Mucosa of rectum (tissue), 2 donors: Measurements from ENCODE around the gene TNNT2.

ENCODE experiments used
- H3K27ac ChIP-seq, 2 donors: one replicate each; pipeline ENCODE4 v1.7.0; 2013; ENCODE audit warnings: inconsistent platforms in 2 of 2, low read depth in 2 of 2, low read length in 2 of 2
- H3K27me3 ChIP-seq, 2 donors: one replicate each; pipeline ENCODE4 v1.7.0; 2013; ENCODE audit warnings: low read length in 2 of 2; ENCODE audit not compliant: control insufficient read depth in 2 of 2, insufficient read depth in 2 of 2
- H3K36me3 ChIP-seq, 2 donors: one replicate each; pipeline ENCODE4 v1.7.0; 2013; ENCODE audit warnings: low read length in 2 of 2; ENCODE audit not compliant: control insufficient read depth in 2 of 2, insufficient read depth in 2 of 2
- H3K4me1 ChIP-seq, 2 donors: one replicate each; pipeline ENCODE4 v1.7.0; 2013; ENCODE audit warnings: low read length in 2 of 2, mild to moderate bottlenecking in 1 of 2; ENCODE audit not compliant: control insufficient read depth in 2 of 2, insufficient read depth in 2 of 2
- H3K4me3 ChIP-seq, 2 donors: one replicate each; pipeline ENCODE4 v1.7.0; 2013; ENCODE audit warnings: low read length in 2 of 2
- H3K9ac ChIP-seq, 2 donors: one replicate each; pipeline ENCODE4 v1.7.0; 2013; ENCODE audit warnings: low read length in 2 of 2, low read depth in 1 of 2, mild to moderate bottlenecking in 1 of 2
- H3K9me3 ChIP-seq, 2 donors: one replicate each; pipeline ENCODE4 v1.7.0; 2013; ENCODE audit warnings: low read length in 2 of 2; ENCODE audit not compliant: control insufficient read depth in 2 of 2
- donor health status: healthy.
- donor health status: Normal muscosa, but diverticular disease.

Gene TNNT2

DNA sequence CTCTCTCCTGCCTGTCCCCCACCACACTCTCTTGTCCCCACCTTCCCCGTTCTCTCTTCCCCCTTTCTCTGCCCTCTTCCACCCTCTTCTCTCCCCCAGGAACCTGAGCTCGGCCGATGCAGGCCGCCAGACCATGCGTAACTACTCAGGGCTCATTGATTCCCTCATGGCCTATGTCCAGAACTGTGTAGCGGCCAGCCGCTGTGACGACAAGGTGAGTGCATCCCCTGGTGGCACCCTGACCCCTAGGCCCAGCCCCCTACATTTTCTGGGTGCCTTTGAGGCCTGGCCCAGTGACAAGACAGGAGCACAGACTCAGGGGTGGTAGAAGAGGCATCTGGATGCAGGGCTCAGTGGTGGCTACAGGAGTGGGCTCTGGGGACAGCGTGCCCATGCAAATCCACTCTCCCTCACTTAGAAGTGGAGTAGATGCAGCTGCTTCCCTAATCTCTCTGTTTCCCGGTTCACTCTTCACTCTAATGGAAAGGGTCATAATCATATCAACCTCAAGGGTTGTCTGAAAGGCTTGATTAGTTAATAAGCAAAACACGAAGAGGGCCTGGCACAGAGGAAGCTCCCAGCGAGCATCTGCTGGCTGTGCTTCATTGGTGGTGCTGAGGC, 57.2 kb downstream of the TNNT2 start:
- no peak overlapping the region for H3K4me3 ChIP-seq
- no peaks in the 10 kb centered on the region for H3K9me3 ChIP-seq
- no peaks in the 10 kb centered on the region for H3K4me1 ChIP-seq
- H3K9ac ChIP-seq, result no peak overlapping the region
- H3K27ac ChIP-seq, result no peak overlapping the region
- no peaks in the 10 kb centered on the region for H3K36me3 ChIP-seq
- no peaks in the 10 kb centered on the region for H3K27me3 ChIP-seq

DNA sequence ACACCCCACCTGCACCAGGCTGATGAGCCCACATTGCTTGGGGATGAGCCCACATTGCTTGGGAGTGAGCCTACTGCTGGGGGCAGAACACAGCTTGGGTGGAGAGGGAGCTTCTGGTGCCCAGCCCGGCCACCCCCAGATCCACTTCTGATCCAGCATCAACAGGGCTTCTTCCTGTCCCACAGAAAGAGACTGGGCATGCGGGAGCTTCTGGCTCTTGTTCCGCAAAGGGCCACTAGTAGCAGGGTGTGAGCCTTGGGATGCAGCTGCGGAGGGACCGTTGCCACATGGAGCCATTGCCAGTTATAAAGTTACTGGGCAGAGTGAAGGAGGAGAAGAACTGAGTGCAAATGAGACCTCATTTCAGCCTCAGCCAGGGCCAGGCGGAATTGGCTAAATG, 57.8 kb downstream of the TNNT2 start:
- no peaks in the 10 kb centered on the region for H3K9me3 ChIP-seq
- no peaks in the 10 kb centered on the region for H3K27me3 ChIP-seq
- H3K27ac ChIP-seq, result no peak overlapping the region
- H3K9ac ChIP-seq, result no peak overlapping the region
- H3K36me3 ChIP-seq, result no peaks in the 10 kb centered on the region
- no peak overlapping the region for H3K4me3 ChIP-seq
- H3K4me1 ChIP-seq, result no peaks in the 10 kb centered on the region

DNA sequence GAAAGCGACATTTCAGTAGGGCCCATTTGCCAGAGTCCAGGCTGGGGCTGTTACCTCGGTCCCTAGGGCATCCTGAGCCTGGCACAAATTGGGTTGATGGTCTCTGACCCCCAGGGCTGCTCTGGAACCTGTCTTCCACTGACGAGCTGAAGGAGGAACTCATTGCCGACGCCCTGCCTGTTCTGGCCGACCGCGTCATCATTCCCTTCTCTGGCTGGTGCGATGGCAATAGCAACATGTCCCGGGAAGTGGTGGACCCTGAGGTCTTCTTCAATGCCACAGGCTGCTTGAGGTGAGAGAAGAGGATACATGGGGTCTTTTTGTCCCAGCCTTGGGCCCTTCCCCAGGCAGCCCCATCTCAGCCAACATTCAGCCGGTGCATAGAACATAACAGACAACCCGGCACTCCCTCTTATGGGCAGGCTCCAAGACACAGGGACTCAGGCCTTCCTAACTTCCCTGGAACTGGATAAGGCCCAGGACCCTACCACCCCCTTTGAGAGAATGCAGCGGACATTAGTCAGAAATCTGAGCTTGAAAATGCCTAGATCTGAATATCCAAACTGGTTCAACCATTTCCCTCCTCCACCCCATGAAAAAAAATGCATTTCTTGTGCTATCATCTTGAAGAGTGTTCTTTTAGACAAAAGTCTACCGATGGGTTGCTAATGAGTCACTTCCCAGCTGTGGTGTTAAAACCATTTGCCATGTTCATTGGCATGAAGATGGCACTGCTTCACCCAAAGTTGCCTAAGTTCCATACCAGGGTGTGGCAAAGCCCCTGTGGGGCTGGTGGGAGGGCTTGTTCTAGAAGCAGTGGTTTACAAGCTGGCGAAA, 58.8 kb downstream of the TNNT2 start:
- Histone ChIP-seq H3K4me1 (no peaks in the 10 kb centered on the region), H3K9me3 (no peaks in the 10 kb centered on the region), H3K4me3 (no peak overlapping the region), H3K36me3 (no peaks in the 10 kb centered on the region), H3K9ac (no peak overlapping the region), H3K27ac (no peak overlapping the region), H3K27me3 (no peaks in the 10 kb centered on the region)

- H3K9me3 ChIP-seq, result no peaks in the 10 kb centered on the region
- H3K27me3 ChIP-seq, result no peaks in the 10 kb centered on the region
Measured at GRCh38 chr1:201317551-201317950, 59.9 kb downstream of the TNNT2 start.

DNA sequence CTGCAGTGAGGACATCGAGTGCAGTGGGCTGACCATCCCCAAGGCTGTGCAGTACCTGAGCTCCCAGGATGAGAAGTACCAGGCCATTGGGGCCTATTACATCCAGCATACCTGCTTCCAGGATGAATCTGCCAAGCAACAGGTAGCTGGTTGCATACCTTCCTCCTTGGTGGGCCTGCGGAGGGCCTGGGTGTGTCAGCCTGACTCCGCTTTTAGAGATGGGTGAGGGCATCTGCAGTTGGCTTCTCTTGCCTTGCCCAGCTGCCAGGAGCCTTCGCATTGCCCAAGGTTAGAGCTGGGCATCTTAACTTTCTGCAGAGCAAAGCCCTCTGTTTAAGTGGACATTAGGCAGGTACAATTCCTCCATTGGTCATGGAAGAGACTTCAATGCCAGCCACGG, 60.9 kb downstream of the TNNT2 start:
- no peaks in the 10 kb centered on the region for H3K27me3 ChIP-seq
- H3K9me3 ChIP-seq, result no peaks in the 10 kb centered on the region
- no peak overlapping the region for H3K9ac ChIP-seq
- no peaks in the 10 kb centered on the region for H3K36me3 ChIP-seq
- H3K4me1 ChIP-seq, result no peaks in the 10 kb centered on the region
- no peak overlapping the region for H3K27ac ChIP-seq
- H3K4me3 ChIP-seq, result no peak overlapping the region

More at GRCh38 chr1:201317551-201317950, 59.9 kb downstream of the TNNT2 start:
- H3K4me1 ChIP-seq, result no peaks in the 10 kb centered on the region
- H3K4me3 ChIP-seq, result no peak overlapping the region
- H3K27ac ChIP-seq, result no peak overlapping the region
- H3K9ac ChIP-seq, result no peak overlapping the region
- H3K36me3 ChIP-seq, result no peaks in the 10 kb centered on the region

DNA sequence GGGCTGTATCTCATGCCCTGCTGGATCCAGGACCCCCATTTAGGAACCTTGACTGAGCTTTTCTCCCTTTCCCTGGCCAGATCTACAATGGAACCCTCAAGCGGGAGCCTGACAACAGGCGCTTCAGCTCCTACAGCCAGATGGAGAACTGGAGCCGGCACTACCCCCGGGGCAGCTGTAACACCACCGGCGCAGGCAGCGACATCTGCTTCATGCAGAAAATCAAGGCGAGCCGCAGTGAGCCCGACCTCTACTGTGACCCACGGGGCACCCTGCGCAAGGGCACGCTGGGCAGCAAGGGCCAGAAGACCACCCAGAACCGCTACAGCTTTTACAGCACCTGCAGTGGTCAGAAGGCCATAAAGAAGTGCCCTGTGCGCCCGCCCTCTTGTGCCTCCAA, 64.4 kb downstream of the TNNT2 start:
- Histone ChIP-seq H3K4me3 (no peak overlapping the region), H3K27ac (no peak overlapping the region), H3K4me1 (peaks cover 13 to 17% of the 10 kb centered on the region in 2 donors), H3K36me3 (no peaks in the 10 kb centered on the region), H3K9ac (no peak overlapping the region), H3K9me3 (no peaks in the 10 kb centered on the region), H3K27me3 (peaks cover 0 to 2% of the 10 kb centered on the region in 2 donors)

DNA sequence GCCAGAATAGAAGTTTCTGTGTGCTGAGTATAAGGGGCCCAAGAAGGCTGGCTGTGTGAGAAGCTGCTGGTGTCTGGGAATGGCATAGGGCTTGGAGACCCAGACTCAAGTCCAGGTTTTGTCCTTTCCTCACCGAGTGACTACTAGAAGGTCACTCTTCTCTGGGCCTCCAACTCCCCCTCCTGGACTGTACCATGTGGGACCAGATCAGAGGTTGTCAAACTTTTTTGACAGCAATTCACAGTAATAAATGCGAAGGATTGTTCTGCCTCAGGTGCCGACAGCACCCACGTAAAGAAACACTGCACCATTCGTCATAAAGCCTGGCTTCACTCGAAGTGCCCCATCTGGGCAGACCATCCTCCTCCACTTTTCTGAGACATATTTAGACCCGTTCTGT, 65.2 kb downstream of the TNNT2 start:
- H3K9me3 ChIP-seq, result no peaks in the 10 kb centered on the region
- H3K36me3 ChIP-seq, result no peaks in the 10 kb centered on the region
- H3K27me3 ChIP-seq, result peaks cover 0 to 2% of the 10 kb centered on the region in 2 donors
- H3K4me3 ChIP-seq, result no peak overlapping the region
- no peak overlapping the region for H3K27ac ChIP-seq
- peaks cover 21 to 24% of the 10 kb centered on the region in 2 donors for H3K4me1 ChIP-seq
- no peak overlapping the region for H3K9ac ChIP-seq

GRCh38 chr1:201311356-201312011, 66.0 kb downstream of the TNNT2 start:
- no peaks in the 10 kb centered on the region for H3K9me3 ChIP-seq
- H3K36me3 ChIP-seq, result no peaks in the 10 kb centered on the region
- no peak overlapping the region for H3K4me3 ChIP-seq
- no peak overlapping the region for H3K27ac ChIP-seq
- H3K27me3 ChIP-seq, result peaks cover 0 to 2% of the 10 kb centered on the region in 2 donors
- H3K4me1 ChIP-seq, result peaks cover 25 to 26% of the 10 kb centered on the region in 2 donors
- H3K9ac ChIP-seq, result no peak overlapping the region

- H3K36me3 ChIP-seq, result no peaks in the 10 kb centered on the region
- peaks cover 0 to 5% of the 10 kb centered on the region in 2 donors for H3K27me3 ChIP-seq
- H3K9me3 ChIP-seq, result no peaks in the 10 kb centered on the region
- H3K9ac ChIP-seq, result no peak overlapping the region
- H3K27ac ChIP-seq, result no peak overlapping the region
- no peak overlapping the region for H3K4me3 ChIP-seq
- H3K4me1 ChIP-seq, result peaks cover 25 to 26% of the 10 kb centered on the region in 2 donors
Measured at GRCh38 chr1:201310986-201311355, 66.5 kb downstream of the TNNT2 start.
